GM19193 (cell line): Measurements from ENCODE around the gene EIF5.

Source experiments
- POLR2A ChIP-seq: IDR thresholded peaks from 4 replicates; pipeline ENCODE4 v1.6.1; 2011; ENCODE audit not compliant: insufficient read depth, insufficient read length; ENCODE audit errors: extremely low read depth

EIF5 gene

DNA sequence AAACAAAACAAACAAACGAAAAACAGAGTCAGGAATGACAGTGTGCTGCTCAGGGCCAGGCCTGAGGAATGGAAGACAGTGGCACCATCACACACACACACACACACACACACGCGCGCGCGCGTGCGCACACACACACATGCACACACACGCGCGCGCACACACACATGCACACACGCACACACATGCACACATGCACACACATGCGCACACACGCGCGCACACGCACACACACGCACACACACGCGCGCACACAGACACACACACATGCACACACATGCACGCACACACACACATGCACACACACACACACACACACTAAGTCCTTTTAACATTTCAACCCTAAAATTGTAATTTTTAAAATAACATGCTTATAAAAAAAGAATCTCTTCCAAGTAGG, 38.0 kb downstream of the EIF5 start:
- no peak for TF ChIP-seq POLR2A

DNA sequence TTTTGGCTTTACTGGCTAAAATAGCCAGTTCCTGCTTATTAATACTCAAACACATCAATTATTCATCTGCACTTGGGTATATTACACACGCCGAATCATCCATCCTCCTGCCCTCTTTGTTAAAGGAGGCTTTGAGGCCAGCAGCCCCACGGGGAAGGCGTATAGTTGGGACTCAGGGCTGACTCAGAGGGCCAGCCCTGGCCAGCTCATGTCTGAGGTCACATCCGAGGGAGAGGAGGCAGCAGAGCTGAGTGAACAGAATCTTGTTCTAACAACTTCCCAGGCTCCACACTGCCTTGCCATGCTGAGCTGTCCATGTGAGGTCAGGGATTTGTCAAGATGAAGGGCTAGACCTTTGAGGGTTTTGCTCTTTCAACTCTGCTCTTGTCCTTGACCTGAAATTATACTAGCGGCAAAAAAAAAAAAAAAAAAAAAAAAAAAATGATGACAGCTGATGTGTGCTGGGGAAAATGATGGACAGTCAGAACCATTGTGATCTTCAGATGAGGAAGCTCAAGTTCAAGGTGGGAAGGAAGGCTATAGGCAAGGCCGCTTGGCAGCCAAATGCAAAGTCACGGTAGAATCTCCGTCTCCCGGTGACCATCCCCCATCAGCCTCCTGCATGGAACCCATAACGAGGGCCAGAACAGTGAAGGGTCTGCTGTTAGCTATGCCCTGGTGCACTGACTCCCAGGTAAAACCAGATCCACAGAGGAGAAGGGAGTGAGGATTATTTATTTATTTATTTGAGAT, 38.7 kb downstream of the EIF5 start:
- no peak for TF ChIP-seq POLR2A

DNA sequence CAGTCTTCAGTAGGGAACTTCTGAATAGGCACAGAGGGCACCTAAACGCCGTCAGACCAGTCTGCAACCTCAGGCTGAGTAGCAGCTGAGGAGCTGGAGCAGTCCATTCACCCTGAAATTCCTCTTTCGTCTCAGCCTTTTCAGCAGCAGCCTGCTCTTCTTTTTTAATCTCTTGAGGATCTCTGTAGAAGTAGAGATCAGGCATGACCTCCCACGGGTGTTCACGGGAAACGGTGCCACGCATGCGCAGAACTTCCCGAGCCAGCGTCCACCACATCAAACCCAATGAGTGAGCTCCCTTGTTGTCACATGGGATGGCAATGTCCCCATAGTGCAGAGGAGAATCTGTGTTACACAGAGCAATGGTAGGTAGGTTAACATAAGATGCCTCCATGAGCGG, 40.1 kb downstream of the EIF5 start:
- TF ChIP-seq POLR2A: no peak

DNA sequence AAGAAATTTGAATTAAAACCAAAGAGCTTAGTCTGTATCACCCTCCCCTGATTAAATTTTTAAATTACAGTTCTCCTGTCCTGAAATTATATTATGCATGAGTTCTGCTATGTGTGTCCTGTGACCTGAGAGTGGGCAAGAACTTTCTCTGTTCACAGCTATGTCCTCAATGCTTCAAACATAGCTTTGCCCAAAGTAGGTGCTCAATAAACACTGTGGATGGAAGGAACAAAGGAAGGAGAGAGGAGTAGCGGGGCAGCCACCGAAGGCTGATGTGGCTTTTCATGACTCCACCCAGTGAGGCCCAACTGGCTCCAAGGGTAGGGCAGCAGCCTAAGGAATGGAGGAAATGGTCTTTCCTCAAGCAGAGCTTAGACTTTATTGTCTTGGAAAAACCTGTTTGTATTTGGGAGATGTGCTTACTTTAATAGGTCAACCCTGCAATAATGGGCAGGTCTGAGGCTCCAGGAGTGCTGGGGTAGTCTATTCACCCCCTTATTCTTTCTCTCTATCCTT, 43.5 kb downstream of the EIF5 start:
- no peak for TF ChIP-seq POLR2A

DNA sequence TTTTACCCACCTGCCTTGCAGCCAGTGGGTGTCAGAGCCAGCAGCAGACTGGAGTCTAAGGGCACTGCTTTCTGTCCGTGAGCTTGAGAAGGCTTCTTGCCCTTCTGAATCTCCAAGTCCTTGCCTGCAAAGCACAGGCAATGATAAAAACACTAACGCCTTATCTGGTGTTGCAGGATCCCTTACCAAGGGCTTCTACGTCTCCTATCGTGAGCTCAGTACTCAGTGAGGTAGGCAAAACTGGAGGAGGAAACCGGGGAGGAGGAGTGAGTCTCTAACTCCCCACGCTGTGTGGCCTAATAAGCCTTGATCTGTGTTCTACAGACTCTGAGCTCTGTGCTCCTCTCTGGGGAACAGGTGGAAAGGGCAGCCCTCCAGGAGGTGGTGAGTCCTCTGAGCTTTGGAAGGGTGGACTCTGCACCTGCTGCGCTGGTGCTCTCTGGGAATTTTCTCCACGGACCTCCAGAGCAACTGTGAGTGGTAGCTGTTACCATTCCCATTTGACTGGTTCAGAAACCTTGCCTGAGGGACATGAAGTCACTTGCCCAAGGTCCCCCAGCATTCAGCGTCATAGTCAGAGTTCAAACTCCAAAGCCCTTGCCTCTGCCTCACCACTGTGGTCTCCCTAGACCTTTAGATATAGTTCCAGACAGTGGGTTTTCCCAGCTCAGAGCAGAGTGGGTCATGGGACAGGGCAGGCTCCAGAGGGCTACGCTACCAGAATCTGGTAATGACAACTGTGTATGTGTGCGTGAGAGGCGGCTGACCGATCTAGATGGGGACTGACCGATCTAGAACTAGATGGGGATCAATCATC, 44.2 kb downstream of the EIF5 start:
- TF ChIP-seq POLR2A: no peak

DNA sequence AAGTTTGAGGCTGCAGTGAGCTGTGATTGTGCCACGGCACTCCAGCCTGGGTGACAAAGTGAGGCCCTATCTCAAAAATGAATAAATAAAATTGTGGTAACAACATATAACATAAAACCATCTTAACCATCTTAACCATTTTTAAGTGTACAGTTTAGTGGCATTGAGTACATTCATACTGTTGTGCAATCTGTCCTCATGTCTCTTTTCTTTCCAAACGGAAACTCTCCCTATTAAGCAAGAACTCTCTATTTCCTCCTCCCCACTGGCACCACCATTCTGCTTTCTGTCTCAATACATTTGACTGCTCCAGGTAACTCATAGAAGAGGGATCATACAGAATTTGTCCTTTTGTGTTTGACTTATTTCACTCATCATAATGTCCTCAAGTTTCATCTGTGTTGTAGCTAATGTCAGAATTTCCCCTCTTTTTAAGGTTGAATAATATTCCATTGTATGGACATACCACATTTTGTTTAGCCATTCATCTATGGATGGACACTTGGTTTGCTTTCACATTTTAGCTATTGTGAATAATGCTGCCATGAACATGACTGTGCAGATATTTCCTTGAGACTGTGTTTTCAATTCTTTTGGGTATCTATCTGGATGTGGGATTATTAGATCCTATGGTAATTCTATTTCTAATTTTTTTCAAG, 46.8 kb downstream of the EIF5 start:
- no peak for TF ChIP-seq POLR2A

DNA sequence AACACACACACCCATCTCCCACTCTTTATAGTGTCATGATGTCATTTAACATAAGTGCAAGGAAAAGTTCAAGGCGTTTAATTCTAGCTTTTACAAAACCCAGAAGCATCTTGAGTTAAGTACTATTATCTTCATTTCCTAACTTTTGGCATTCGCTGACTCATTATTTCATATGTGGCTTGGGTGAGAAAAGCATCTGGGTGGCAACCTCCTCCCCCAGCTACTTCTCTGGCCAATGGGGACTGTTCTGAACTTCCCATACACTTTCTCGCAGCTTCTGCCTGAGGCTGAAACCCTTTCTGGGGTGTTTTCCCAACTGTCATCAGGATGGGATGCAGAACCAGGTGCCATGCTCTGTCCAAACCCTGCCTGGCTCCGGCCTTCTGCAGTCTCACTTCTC, 48.3 kb downstream of the EIF5 start:
- no peak for TF ChIP-seq POLR2A

DNA sequence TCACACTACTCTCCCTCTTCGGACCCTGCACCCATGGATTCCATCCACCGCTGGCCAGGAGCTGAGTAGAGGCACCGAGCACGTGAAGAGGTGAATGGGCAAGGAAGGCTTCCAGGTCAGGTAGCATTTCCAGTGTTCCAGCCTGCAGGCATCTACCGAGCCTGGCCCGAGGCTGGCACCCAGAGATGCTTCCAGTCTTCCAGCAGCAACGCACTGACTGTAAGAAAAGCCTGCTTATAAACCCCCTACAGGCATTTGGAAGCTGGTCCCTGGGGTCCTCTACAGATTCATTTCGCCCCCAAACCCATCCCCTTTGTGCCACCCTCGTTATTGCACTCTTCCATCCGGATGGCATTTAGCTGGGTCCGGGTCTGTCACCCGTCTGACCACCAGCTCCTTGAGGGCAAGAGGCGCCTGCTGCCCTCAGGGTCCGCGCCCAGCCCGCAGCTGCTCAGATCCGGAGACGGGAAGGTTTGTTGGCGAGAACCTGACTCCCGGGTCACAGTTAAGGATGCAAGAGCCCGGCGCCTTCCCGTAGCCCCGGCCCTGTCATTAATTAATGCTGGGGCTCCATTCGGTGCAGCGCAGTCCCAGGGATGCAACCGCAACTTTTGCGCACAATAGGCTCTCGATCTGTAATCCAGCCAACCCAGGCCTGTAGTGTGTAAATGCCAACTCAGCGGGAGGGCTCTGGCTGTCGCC, 50.6 kb downstream of the EIF5 start:
- TF ChIP-seq POLR2A: no peak

DNA sequence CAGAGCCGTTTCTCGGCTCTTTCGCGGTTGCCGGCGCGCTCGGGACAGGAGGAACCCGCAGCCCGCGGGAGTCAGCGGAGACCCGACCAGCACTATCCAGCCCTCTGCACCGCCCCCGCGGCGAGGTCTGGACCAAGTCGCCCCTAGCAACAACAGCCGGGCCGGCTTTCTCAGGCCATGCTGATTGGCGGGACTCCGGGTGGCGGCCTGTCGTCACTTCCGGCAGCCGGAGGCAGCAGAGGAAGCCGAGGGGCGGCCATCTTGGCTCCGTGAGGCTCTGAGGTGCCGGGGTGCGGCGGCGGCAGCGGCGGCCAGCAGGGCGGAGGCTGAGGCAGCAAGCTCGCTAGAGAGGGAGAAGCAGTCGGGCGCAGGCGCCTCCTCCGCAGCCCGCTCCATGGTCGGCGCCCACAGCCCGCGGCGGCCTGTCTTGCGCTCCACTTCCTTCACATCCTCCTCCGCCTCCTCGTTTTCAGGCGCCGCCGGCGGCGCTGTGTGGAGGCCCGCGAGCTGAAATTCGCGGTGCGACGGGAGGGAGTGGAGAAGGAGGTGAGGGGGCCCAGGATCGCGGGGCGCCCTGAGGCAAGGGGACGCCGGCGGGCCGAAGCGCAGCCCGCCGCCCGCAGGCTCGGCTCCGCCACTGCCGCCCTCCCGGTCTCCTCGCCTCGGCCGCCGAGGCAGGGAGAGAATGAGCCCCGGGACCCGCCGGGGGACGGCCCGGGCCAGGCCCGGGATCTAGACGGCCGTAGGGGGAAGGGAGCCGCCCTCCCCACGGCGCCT, 51.3 kb downstream of the EIF5 start, which contains the start of gene MARK3:
TSS of gene MARK3 (plus strand) at position 264 of the 777 bp plus-strand sequence. CDS start 615 bp downstream, outside the sequence.
- peak; percentile 91 for TF ChIP-seq POLR2A

DNA sequence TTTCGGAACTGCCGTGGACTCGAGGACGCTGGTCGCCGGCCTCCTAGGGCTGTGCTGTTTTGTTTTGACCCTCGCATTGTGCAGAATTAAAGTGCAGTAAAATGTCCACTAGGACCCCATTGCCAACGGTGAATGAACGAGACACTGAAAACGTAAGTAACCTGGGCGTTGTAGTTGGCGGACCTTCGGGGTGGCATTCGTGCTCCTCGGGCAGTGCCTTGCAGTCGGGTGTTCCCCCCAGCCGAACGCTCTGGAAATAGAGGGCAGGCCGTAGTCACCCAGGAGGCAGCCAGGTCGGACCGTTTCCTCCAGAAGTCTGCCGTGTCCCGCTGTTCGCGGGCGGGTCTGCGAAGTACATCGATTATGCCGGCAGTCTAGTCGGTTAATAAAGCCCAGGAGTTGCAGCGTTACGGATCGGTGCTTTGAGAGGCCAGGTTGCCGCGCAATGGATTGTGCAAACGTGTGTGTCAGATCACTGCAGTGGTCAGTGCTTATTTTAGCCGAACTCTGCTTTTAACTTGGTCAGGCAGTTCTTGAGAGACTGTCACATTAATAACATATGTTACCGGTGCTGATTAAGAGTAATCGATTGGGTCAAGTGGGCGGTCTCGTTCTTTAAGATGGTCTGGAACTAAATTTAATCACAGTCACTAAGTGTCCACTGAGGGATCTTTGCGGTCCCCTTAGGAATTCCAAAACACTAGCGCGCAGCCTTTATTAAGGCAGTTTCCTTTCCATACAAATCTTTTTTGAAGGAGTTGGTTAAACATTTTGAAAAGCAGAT, 52.1 kb downstream of the EIF5 start:
- no peak for TF ChIP-seq POLR2A

DNA sequence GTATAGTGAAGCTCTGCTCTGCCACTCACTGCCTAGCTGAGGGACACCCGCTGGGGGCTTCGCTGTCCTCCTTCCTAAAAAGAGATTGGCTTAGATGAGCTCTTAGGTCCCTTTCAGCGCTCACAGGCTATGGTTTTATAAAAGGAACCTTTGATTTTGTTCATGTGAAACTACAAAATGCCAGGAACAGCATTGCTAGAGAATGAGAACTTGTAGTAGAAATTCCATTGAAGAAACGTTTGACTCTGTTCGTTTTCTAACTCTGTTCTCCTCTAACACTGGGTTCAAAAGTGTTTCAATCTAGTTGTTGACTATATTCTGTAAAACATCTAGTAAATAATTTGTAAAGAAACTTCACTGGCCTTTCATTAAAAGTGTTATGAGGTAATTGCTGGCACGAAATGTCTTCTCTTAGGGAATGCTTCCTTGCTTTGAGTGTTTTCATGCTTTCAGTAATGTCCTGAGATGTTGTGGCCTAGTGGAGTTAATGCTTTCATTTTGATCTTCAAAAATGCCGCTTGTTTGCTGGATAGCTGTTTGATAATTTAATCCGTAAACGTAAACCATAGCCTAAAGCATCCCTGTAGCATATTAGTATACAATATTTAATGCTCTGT, 52.8 kb downstream of the EIF5 start:
- no peak for TF ChIP-seq POLR2A

DNA sequence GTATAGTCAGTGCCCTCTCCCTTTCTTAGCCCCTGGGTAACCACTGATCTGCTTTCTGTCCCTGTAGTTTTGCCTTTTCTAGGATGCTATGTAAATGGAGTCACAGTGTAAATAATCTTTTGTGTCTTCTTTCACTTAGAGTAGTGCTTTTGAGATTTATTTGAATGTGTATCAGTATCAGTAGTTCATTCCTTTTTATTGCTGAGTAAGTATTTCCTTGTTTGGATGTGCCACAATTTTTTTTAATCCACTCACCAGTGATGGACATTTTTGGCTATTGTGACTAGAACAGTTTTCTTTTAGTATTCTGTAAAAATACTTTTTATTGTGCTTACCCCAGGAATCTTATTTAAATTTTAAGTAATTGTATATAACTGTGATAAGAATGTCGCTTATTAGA, 54.6 kb downstream of the EIF5 start:
- TF ChIP-seq POLR2A: no peak

DNA sequence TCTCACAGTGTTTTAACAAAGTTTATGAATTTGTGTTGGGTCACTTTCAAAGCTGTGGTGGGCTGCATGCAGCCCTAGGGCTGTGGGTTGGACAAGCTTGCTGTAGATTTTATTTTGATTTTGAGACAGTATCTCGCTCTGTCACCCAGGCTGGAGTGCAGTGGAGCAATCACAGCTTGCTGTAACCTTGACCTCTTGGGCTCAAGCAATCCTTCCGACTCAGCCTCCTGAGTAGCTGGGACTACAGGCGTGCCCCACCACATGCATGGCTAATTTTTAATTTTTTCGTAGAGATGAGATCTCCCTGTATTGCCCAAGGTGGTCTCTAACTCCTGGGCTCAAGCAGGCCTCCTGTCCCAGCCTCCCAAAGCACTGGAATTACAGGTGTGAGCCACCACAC, 56.6 kb downstream of the EIF5 start:
- no peak for TF ChIP-seq POLR2A
